GM18951 (cell line): ENCODE measurements around the gene FAM136A.

Experiments
- POLR2A ChIP-seq: IDR thresholded peaks from 4 replicates; pipeline ENCODE4 v1.6.1; 2011; ENCODE audit warnings: mild to moderate bottlenecking; ENCODE audit not compliant: insufficient read length, insufficient read depth; ENCODE audit errors: extremely low read depth
- in situ Hi-C: fragments of 300-500 bp; cut with MboI; formaldehyde crosslinking; loops from one replicate; pipeline ENCODE4 v1.12.0; 2022; ENCODE audit warnings: low sequenced_read_pairs, mixed read lengths, inconsistent platforms; ENCODE audit not compliant: unreplicated experiment

Gene FAM136A

GRCh38 chr2:70301344-70302194, at the start of gene FAM136A:
FAM136A (minus strand) TSS chr2:70302067; CDS start chr2:70302011, 56 bp downstream.
- TF ChIP-seq POLR2A = peak; percentile 92

GRCh38 chr2:70349921-70350685, 48.2 kb upstream of the FAM136A start:
- in situ Hi-C loops = loop anchor here (10.0 kb wide), 1 partner anchor 265 kb away; no protein-coding TSS in a partner anchor
- TF ChIP-seq POLR2A = no peak

More at GRCh38 chr2:70301344-70302194, at the start of gene FAM136A:
- in situ Hi-C loops = loop anchor here (25.0 kb wide), 1 partner anchor 661 kb away; no protein-coding TSS in a partner anchor

- in situ Hi-C loops = loop anchor here (10.0 kb wide), 1 partner anchor 267 kb away; no protein-coding TSS in a partner anchor
- no peak for TF ChIP-seq POLR2A
These were observed 46.0 kb upstream of the FAM136A start for GRCh38 chr2:70347831-70348230.

- in situ Hi-C loops = loop anchor here (10.0 kb wide), 1 partner anchor 271 kb away; no protein-coding TSS in a partner anchor
- TF ChIP-seq POLR2A = no peak
These were observed 42.3 kb upstream of the FAM136A start for GRCh38 chr2:70344195-70344594.

- TF ChIP-seq POLR2A = no peak
- in situ Hi-C loops = loop anchor here (10.0 kb wide), 1 partner anchor 273 kb away; no protein-coding TSS in a partner anchor
These were observed 39.6 kb upstream of the FAM136A start for GRCh38 chr2:70341477-70341765.

DNA sequence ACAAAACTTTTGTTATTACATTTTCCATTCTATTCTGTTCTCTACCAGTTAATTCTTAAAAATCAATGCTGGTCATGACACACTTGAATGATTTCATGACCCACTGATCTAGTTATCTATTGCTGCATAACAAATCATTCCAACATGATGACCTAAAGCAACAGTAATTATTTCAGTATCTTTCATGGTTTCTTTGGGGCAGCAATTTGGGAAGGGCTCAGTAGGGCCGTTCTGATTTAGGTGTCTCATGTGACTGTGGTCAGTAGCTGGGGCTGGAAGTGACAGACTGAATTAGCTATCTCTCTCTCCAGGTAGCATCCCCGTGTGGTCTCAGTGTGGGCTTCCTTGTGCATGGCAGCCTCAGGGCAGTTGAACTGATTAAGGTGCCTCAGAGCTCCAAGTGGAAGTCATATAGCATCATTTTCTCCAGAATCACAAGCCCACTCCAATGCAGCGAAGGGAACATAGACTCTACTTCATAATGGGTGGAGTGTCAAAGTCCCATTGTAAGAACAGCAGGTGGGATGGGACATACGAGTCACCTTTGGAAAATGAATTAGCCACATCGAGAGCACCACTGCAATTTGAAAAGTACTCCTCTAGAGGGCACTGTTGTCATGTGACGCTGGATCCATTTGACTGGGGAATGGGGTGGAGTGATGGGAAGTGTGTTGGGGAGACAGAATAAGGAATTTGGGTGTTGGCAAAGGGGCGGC, 39.1 kb upstream of the FAM136A start:
- in situ Hi-C loops = loop anchor here (10.0 kb wide), 1 partner anchor 274 kb away; no protein-coding TSS in a partner anchor

GRCh38 chr2:70340075-70340474, 38.2 kb upstream of the FAM136A start:
- in situ Hi-C loops = loop anchor here (10.0 kb wide), 1 partner anchor 275 kb away; no protein-coding TSS in a partner anchor
- TF ChIP-seq POLR2A = no peak

More for the DNA sequence above, 39.1 kb upstream of the FAM136A start:
- no peak for TF ChIP-seq POLR2A

- no peak for TF ChIP-seq POLR2A
- in situ Hi-C loops = no loop called here
These were observed 34.7 kb upstream of the FAM136A start for GRCh38 chr2:70336552-70336951.

- in situ Hi-C loops = no loop called here
- no peak for TF ChIP-seq POLR2A
These were observed 29.1 kb upstream of the FAM136A start for GRCh38 chr2:70331012-70331411.

GRCh38 chr2:70330476-70330875, 28.6 kb upstream of the FAM136A start:
- TF ChIP-seq POLR2A = no peak
- in situ Hi-C loops = no loop called here

DNA sequence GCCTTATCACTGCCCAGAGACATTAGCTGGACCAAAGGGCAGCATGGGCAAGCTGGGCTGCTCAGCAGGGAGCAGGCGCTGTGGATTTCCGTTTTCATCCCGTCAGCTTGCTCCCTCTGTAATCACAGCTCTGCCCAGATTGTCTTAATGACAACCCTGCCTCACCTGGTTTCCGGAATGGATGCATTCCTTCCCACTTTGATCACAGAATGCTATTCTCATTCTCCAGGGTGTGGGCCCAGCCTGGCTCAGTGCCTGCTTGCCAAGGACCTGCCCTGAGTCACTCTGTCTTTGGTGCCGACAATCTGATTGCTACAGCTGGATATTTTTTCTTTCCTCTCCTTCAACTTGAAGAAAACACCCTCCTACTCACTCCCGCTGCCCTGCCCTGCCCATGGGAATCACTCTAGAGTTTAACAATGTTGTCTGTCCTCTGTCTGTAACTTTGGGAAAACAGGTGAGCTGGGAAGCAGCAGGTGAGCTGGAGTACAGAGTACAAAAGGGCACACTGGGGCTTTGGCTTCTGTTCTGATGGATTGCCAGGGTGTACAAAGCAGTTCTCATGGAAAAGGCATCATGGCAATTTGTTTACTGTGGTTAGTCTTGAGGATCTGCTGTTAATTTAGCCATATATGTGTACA, 27.2 kb upstream of the FAM136A start:
- in situ Hi-C loops = no loop called here
- no peak for TF ChIP-seq POLR2A

- in situ Hi-C loops = no loop called here
- no peak for TF ChIP-seq POLR2A
These were observed 24.0 kb upstream of the FAM136A start for GRCh38 chr2:70325875-70326274.
